ENCODE measurements around the gene DSE.

Gene DSE

DNA sequence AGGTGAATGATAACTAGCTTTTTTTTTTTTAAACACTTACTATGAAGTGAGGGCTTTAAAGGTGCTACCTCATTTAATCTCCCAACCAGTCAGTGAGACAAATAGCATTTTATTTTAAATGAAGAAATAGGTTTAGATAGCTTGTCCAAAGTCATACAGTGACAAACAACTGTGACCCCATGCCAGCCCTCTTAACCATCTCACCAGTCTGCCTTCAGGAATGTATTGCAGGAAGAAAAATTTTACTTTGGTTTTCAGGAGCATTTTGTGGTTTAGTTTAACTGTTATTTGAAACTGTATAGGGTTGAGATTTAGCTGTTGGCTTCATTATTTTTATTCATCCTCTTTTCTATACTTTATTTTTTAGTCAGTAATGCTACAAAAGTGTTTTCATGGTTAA is 18.6 kb downstream of the DSE start:
- no peak for FAIRE-seq

DNA sequence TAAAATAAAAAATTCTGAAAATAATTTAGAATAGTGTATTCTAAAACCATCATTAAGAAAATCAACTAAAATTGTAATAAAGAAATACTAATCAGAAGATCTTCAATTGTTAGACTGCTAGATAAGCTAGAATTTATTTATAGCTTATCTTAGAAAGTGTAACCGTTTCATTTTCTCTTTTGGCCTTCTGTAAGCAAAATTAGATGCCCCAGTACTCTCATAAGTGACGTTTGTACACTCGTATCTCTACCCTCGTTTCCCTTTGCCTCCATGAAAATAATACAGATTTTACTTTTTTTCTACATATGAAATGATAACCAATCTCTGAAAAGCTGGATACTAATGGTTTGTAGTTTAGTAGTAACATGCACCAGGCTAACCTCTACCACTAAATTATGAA is 19.8 kb downstream of the DSE start:
- FAIRE-seq: no peak

DNA sequence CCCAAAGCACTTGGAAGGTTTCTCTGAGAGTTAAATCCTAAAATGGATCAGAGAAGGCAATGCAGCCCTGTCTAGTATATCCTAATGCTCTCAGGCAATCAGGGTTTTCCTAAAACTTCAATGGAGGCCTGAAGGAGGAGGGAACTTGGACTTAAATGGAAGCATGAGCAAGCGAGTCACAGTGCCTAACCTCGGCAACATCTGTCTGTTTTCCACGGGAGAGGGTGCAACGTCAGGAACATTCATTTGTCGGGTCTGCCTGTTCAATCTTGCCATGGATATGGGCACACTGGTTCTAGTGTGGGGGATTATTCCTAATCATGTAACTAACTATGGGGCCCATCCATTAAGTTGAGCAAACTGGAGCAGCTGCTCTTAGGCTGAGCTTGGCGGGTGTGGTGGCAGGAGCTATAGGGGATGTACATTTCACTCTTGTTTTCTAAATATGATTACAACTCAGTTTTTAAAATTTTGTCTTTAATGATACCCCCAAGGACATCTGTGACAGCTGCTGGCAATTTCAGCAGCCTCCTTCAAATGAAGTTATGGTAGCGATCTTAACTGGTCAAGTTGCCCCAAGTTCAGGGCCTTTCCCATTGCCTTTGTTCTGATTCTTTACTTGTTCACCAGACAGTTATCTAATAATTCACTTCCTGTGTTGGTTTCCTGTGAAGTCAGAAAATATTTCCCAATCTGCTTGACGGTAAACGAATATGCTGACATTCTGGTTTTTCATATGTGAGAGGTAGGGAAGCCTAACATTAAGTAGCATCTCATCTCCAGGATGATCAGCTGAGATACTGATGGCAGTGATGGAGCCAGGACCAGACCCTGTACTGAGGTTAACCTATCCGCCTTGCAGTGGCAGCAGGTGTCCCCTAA is 21.6 kb downstream of the DSE start:
- FAIRE-seq: no peak

DNA sequence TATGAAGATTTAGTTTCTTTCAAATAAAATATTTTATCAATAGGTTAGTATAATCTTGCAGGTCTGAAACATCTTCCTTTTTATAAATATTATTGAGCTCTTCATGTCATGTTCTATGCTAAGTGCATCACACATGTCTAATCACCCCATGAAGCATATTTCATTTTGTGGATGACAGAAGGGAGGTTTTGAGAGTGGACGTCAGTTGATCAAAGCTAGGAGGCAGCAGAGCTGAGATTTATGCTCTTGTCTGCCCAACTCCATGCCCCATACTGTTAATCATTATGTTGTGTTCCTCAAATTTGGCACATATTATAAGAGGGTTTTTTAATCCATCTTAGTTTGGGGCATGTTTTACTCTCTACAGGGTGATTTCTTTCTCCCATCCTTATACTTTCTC is 22.7 kb downstream of the DSE start:
- no peak for FAIRE-seq

DNA sequence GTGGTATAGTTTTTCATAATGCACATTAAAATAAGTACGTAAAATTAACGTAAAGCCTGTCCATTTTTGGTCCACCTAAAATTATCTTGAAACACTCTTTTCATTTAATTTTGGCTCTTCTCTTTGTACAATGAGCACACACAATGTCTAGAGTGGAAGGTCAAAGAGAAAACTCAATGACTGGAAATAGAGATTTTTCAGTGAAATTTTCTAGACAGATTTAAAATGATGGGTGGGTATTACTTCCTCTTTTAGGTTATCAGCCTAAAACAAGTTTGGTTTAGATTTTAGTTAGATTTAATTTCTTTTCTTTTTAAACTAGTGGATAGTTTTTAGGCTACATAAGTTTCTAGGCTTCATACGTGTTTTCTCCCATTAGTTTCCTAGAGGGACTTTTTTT is 24.9 kb downstream of the DSE start:
- no peak for FAIRE-seq

DNA sequence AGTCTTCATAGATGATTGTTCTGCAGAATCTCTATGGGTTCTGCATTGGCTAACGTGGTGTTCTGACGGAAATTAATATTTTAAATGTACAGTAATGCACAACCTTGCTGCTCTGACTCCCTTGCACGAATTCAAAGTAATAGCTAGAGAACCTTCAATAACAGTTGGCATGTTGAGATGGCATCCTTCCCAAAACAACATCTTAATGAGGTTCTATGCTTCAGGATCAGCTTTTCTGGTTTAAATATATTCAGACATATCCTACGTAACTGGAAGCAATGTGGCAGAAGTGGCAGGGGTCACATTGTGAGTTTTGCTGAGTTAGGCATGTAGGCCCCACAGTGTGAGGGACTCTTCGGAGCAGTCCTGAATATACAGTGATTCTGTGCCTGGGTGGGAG is 25.7 kb downstream of the DSE start:
- no peak for FAIRE-seq

DNA sequence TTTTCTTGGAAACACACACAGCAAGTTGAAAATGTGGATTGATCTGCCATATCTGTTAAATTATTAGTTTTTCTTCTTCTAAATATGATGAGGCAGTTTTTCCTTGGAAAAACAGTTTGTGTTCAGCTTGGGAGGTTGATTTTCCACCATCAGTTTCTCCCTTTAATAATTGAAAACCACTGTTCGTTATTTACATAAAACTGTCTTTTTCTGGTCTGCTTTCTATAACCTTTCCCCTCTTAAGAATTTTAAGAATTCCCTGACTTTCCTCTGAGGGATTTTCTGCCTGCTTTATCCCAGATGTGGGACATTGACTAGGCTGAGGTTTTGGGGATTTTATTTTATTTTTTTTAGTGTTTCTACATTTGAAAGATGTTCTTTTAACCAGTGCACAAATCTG is 27.2 kb downstream of the DSE start:
- no peak for FAIRE-seq

DNA sequence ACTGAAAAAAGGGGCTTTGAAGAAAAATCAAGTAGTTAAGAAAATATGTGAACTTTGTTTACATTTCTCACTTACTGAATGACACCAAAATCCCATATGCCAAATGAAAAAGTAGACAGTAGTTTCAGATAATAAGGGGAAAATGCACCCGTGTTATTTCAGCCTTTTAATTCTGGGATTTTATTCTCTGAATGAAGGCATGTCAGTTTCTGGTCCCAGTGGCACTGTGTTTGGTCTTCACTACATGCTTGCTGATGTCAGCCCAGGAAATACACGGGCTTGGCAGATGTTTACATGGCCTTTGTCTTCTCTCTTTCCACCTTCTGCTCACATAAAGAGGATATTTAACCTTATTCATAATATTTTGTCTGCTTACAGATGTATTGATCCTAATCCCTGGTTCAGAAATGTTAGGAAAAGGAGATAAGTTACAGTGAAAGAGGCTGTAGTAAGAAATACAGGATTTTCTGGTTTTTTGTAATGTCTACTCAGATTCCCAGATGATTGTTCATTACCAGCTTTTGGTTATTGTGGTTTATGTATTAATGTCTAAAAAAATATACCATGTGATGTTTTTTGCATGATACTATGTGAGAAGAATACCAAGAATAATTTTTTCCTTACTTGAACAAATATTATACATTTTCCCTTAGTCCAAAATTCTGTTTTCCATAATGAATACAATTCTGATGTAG is 27.7 kb downstream of the DSE start:
- no peak for FAIRE-seq

DNA sequence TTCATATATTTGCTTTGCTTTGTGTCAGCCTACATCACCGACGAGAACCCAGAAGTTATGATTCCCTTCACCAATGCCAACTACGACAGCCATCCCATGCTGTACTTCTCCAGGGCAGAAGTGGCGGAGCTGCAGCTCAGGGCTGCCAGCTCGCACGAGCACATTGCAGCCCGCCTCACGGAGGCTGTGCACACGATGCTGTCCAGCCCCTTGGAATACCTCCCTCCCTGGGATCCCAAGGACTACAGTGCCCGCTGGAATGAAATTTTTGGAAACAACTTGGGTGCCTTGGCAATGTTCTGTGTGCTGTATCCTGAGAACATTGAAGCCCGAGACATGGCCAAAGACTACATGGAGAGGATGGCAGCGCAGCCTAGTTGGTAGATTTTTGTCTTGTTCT is 28.5 kb downstream of the DSE start:
- FAIRE-seq: no peak

DNA sequence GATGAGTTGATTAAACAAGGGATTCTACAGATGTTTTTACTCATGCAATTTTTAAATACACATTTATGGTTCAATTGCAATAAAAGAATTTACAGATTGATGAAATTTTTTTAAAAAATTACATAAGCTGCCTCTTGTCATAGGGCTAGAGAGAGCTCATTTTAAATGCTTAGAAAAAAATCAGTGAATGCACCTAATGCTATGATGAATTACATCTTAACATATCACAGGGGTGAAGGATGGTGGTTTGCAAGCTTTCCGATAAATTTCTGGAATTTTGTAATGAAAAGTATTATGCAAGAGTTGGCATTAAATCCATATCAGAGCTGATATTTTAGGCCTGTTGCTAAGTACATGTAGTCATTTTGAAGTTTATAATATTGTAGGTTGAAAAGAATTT is 29.6 kb downstream of the DSE start:
- no peak for FAIRE-seq

DNA sequence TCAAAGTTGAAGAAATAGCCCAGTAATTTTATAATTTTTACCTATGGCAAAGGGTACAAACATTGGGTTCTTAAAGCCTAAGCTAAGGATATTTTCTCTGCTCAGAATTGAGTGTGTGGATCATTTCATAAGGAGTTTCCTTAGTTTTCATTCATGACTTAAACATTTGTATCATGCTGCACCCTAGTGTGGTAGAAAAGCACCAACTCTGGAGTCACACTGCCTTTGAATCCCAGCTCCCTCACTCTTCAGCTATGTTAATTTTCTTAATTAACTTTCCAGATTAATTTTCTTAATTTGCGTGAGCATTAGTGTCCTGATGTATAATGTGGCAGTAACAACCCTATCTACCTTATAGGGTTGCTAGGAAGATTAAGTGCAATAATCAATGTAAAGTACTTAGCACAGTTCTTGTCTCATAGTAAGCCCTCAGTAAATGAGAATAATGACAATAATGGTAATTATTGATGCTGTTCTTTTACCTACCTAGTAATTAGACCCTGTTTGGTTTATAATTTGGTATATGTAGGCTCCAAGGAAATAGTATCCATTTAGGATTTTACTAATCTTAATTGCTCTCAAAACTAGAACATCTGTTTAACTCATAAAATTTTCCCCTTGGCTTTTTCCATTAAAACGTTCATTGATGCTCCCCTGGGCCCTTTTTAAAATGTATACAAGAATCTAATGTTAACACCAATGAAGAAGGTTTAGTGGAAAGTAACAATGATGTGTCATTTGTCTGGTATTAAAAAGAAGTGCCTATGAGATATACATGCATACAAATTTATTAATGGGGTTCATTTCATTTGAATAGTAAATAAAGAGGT is 31.6 kb downstream of the DSE start:
- no peak for FAIRE-seq

DNA sequence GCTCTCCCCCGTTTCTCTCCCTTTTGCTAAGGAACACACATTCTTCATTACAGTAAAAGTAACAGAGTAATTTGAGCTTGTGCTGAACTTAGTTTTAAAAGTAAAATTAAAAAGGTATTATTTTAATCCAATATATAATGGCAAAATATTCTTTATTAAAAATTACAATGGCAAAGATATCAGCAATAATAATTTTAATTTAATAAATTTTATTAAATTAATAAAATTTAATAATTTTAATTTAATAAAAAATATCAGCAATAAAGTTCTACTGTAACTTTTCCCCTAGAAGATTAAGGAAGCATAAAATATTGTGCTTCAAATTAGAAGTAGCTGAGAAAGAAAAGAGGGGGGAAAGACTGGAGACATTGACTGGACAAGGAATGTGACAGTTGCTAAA is 32.5 kb downstream of the DSE start:
- peak; percentile 23 for FAIRE-seq

DNA sequence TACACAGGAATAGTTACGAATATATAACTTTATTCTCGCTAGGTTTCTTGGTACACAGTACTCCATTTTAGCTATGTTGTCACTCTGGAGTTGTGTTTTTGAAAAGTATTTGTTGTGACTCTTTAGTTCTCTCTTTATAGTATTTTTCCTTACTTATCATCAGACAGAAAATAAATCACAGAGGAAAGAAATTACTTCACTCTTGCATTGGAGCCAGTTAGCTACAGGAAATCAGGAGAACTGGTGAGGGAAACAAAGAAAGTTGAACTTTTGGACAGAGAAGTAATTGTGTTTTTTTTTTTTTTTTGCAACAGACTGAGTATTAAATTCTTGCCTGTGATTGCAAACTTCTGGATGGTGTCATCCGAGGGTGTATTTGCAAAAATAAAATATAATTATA is 33.9 kb downstream of the DSE start:
- no peak for FAIRE-seq

DNA sequence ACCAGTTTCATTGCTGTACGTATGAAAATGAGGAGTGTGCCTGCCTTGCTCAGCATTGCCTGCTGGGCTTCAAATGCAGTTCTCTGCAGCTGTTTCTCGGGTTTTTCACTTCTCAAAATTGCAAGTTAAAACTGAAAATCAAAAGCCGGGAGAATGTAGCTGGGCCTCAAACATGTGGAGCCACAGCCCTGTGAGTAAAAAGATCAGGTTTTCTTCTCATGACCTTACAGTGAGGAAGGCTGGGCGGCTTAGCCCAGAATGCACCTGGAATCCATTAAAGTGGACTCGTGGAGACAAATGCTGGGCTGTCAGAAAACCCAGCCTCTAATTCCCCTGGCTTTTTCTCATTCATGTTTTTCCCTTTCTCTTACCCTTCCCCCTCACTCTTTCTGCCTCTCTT is 34.4 kb downstream of the DSE start:
- FAIRE-seq: no peak

DNA sequence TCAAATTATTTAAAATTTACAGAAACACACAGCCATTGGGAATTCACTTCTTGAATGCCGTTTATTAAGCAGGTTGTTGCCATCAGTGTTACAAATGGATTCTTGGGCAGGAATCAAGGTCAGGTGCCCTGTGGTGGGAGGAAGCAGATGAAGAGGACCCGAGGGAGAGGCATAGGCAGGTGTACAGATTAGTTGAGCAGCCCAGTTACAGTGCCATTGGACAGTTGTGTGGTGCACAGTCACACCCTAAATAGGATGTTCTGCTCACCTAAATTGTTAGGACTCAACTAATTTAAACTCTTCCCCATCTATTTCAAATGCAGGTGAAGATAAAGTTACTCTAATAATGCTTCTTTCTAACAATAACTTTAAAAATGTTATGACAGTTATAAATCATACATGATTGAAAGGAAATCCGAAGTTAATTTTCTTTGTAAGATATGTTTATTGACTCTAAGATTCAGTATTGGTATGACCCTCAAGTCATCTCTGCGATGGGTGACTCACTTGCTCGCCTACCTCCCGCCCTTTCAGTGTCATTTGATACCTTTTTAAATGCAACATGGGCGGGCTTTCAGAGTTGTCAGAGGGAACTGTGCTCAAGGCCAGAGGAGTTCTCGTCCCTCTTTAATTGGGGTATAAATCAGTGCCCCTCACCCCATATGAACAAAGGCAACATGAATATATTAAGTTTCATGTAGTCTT is 35.1 kb downstream of the DSE start:
- no peak for FAIRE-seq

DNA sequence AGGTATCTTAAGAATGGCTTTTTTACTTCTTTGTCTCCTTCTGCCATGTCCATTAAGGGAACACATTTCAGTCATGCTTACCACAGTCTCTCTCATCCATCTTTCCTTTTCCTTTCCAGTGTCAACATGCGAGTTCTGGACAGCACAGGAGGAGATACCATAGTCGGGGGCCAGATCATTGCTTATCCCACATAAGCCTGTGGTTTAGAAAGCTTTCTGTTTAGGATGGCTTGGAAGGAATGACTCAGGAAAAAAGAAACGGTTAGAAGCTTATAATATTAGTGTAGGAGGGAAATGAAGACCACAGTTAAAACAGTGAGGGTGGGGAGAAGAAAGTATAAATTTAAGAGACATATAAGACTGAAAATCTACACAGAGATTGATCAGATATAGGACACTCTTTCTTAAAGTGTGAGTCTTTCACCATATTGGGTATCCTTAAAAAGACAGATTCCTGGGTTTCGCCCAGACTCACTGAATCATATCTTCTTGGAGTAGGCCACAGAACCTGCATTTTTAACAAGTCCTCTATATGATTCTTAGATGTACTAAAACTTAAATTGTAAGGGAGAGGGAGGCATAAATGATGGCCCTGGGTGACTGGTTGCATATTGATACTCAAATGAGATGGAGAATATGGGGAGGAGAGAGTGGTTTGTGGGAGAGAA is 36.1 kb downstream of the DSE start:
- FAIRE-seq: no peak

DNA sequence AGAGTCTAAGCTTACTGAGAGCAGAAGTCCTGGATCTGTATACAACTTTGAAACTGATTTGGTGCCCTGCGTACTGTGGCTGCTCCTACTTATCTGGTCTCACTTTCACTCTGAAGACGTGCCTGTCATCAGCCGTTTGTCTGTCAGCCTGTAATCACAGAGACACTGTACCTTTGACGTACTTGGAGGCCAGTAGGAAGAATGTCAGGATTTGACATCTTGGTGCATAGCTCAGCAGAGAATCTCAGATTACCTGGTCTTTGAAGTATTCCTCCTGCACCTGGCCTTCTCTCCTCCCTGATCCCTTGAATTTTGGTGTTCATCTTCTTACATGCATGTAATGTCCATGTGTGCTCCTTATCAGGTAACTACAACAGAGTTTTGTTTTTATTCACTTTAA is 37.7 kb downstream of the DSE start:
- no peak for FAIRE-seq

DNA sequence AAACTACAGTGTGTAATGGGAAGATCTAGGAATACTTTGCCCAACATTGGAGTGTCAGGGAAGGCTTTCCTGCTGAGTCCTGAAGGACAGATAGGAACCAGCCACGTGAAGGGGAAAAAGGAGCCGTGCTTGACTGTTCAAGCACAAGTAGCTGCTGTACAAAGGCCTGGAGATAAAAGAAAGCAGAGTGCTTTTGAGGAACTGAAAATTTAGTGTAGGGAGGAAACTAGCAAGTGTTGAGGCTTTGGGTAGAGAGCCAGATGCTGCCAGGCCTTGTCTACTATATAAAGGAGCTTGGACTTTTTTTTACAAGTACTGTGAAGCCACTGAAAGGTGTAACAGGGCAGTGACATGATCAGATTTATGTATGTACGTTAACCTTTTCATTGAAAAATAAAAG is 39.0 kb downstream of the DSE start:
- FAIRE-seq: no peak

DNA sequence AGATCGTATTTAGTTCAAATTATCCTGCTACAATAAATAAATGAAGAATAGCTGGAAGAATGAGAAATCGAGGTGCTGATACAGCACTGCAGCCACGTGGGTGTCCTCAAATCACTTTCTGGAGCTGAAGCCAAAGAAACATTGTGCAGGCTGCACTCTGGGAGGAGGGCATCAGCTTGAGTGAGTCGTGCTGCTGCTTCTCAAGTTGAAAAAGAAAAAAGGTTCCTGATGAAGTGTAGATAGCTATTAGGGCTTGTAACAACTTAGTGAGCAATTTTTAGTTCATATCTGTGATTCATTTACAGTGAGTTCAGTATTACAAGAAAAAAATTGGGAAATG is 40.5 kb downstream of the DSE start:
- FAIRE-seq: no peak

DNA sequence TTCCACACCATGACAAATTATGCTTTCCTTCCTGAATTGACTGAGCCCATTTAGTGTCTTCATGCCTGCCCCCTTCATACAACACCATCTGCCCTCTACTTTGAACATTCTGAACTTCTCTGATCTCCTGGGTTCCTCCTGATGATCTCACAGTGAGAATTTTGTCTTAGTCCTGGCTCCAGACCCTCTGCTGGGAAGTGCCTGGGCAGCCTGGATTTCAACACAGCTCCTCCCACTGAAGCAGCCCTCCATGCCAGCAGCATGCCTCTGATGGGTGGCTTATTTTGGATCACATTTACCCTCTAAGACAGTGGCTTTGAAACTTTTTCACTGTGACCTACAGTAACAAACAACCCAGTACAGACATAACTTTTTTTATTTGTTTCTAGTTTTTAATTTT is 41.5 kb downstream of the DSE start:
- FAIRE-seq: no peak

DNA sequence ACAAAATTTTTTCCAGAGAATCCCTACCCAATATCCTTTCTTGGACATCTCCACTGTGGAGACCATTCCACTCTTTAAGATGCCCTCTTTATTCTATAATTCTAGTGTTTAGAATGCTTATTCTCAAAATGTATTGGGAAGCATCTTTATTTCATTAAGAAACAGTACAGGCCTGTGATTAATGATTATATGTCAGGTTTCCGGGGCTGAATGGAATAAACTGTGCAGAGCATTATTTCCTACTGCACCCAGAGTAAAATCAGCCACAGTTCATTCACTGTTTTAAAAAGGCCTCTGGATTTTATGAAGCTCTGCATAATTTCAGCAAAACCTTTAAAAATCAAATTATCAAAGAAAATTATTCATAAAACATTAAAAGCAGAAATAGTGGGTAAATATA is 42.6 kb downstream of the DSE start:
- FAIRE-seq: no peak

DNA sequence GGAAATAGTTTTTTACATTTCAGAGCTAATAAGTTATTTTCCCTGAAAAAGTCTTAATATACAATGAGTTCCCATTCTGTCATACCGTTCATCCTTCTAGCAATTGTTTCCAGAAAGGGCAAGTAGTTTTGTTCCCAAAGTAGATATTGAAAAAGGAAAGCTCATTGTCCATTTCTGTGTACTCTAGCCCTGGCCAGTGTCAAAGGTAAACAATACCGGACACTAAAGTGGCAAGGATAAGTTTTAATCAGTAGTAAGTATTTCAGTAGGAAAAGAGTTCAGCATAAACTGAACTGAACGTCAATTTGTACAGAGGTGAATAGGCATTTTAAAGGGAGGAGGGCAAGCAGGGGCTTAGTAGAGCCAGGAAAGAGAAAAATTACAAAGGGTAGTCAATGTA is 46.9 kb downstream of the DSE start:
- FAIRE-seq: no peak
